Inflammatory macrophage treated with lipopolysaccharide for 4 hours (primary cell): ENCODE data around the gene PLCB2.

Experiments
- DNase-seq: peaks from one replicate; pipeline ENCODE4 v3.0.0-alpha.2; 2020

PLCB2 gene

GRCh38 chr15:40340038-40340739 is 32.5 kb upstream of the PLCB2 start:
- no peak for DNase-seq

- DNase-seq: no peak
Observed at GRCh38 chr15:40339621-40339945, 31.8 kb upstream of the PLCB2 start.

GRCh38 chr15:40338921-40339620 is 31.3 kb upstream of the PLCB2 start:
- no peak for DNase-seq

GRCh38 chr15:40338041-40338657 is 30.4 kb upstream of the PLCB2 start:
- peak; percentile 81 for DNase-seq

DNA sequence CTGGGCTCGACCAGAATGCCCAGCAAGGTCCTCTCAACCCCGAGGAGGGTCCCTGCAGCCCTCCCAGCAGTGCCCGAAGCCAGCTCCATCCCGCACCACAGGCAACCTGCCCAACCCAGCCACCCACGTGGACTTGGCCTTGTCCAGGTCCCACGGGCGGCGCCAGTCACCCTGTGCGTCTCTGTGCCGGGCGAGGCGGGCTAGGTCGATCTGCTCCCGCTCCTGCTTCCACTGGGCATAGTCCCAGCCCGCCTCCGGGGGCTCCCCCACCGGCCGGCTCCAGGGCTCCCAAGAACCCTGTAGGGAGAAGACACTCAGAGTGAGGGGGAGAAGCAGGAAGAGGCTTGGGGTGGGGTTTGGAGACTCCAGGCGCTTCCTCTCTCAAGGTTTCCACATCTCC is 29.9 kb upstream of the PLCB2 start:
- DNase-seq: no peak

GRCh38 chr15:40336744-40337122 is 29.0 kb upstream of the PLCB2 start:
- peak; percentile 52 for DNase-seq

DNA sequence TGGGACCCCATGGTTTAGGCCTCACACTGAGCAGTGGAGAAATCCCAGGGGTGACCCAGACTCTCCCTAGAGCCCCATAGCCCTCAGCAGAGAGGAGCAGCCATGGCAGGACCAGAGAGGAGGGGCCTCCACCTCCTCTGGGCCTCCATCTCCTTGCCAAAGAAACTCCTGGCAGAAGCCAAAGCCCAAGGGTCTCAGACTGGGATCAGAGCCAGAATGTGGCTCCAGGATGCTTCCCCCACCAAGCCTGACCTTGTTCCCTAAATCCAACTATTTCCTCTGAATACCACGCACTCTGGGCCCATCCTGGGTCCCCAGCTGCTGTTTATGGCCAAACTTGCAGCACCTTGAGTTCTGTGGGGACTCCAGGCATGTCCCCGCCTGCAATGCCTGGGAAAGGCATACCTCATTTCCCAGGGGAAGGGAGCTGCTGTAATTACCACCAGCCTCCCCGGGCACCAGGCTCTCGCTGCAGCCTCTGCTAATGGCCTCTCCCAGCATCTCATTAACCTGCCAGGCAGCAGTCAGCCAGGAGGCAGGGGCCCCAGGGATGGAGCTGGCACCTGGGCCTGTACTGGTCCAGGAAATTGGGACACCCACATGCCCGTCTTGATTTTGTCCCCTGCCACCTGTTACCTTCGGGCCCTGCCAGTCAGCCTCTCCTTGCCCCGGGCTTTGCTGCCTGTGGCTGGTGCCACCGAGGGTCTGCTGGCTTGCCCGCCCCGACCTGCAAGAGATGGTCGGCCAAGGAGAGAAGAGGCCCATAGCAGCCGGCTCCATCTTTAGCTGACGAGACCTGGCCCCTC is 28.4 kb upstream of the PLCB2 start:
- no peak for DNase-seq

- DNase-seq: peak; percentile 86
Observed at GRCh38 chr15:40334941-40335795, 27.4 kb upstream of the PLCB2 start.

DNA sequence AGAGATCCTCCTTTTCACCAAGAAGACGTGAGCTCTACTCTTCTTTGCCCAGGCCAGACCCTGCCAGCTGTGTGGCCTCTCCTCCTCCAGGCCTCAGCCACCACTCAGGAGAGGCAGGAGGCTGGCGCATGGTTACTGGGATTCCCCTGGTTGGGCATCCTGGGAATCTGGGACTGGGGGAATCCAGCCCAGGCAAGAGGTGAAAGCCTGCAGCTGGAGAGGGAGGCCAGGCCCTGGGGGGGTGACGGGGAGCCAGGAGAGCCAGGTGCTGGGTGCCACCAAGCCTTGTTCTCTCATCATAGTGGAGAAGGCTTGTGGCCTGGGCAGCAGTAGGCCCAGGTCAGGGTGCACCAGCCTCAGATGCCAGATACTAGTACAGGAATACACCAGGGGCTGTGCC is 26.8 kb upstream of the PLCB2 start:
- DNase-seq: no peak

- peak; percentile 93 for DNase-seq
Observed at GRCh38 chr15:40333922-40334492, 26.3 kb upstream of the PLCB2 start.

- DNase-seq: peak; percentile 44
Observed at GRCh38 chr15:40332113-40332781, 24.5 kb upstream of the PLCB2 start.

DNA sequence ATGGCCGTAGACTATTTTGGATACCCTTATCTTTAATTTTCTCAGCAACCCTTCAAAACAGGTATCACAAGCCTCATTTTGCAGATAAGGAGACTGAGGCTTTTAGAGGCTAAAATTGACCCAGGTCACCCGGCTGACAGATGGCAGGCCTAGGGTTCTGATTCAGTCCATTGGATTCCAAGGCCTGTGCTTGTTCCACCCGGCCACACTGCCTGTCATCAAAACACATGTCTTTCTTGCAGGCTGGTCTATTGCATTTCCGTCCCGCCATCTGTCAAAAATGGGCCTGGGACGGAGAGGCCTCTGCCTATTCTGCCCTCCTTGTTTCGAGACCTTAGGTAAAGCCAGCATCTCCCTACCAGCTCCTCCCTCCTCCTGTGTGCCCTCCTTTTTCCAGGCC is 23.9 kb upstream of the PLCB2 start:
- no peak for DNase-seq

DNA sequence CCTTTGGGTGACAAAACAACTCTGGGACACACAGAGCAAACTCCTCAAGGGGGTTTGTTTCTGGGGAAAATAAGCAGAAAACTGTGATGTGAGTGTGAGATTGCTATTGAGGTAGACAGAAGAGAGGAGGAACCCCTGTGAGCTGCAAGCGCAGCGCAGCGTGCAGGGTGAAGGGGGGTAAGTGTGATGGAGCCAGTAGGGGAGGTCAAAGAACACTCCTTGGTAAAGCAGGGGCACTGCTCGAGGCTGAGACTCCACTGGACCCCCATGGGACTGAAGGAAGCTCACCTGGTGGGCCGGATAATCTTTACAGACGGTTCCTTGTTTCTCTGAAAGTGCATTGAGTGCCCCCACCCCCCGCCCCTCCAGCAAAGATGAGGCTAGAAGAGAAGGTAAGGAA is 23.3 kb upstream of the PLCB2 start:
- DNase-seq: no peak

GRCh38 chr15:40330368-40330836 is 22.7 kb upstream of the PLCB2 start:
- DNase-seq: peak; percentile 65

- DNase-seq: no peak
Observed at GRCh38 chr15:40329804-40330203, 22.1 kb upstream of the PLCB2 start.

DNA sequence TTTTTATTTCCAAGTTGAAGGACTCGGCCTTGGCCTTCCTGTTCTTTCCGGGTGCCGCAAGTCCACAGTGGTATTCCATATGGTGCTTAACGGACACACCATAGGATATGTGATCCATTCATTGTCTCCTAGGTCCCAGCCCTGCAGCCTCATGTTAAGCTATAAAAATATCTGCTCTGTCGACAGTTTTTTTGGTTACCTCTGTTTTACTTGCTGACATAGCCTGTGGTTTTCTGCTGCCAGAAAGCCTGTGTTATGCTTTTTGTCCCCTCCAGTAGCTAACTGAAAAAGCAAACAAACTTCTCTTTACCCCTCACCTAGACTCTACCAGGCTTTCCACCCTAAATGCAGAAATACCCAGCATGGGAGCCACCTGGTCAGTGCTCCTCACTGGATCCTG is 21.0 kb upstream of the PLCB2 start:
- no peak for DNase-seq

DNA sequence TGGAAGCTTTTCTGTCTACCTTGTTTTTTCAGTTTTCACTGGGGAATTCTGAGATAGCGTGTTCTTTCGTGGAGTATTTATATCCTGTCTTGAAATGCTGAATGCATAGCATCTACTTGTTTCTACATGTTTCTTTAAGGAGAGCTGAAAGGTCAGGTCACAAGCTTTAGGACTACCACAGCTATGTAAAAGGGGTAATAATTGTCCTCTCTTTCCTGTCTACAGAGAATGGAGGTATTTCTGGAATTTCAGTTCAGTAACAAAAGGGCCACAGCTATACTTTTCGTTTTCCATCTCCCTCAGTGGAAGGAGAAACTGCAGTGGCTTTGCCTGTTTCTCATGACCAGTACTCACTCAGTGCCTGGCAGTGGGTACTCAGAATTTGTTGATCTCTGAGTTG is 20.4 kb upstream of the PLCB2 start:
- DNase-seq: no peak

DNA sequence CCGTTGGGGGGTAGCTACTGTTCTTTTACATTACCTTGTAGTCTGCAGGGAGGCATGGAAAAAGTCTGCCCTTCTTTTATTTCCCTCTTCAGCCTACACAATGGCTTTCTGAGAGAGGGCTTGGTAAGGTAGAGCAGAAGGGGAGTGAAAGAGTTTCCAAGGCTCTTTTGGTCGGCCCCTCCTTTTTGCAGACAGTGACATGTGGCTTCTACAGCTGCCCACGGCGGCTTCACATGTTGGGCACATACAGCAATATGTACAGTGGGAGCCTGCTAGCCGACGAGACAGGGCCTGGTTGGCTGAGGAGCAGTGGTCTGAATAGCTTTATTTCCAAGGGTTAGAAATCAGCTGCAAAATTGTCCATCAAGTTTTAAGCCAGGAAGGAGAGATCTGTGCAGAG is 19.7 kb upstream of the PLCB2 start:
- DNase-seq: no peak

DNA sequence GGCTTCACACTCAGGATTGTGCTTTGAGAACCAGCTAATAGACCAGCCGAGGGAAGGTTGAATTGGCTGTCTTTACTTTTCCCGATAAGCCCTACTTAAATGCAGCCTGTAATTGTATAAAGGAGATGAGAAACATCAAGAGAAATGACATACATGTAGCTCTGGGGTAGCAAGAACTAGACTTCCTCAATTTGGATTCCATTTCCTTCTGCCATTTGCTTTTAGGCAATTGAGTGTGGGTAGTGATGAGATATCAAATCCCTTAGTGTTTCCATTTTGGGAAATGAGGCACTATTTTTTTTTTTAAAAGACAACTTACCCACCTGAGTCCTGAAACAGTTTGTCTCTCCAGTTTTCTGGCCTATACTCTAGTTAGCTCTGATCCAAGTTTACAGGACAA is 18.0 kb upstream of the PLCB2 start:
- peak; percentile 73 for DNase-seq

DNA sequence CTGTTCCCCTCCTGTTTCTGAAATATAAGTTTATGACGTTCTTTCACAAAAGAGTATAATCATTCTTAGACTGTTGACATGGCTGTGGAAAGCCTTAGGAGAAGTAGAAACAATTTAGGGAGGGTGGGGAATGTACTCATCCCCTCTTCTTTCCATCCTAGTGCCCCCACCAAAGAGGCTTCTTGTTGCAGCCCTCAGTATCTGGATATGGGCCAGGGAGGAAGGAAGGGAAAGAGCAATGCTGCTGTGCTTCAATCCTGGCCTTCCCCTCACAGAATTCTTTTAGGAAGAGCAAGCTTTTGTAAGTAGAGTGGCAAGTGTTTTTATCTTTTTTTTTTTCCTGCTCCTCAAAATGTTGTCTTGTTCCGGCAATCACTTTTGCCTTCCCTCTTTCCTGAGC is 17.5 kb upstream of the PLCB2 start:
- no peak for DNase-seq
